Measurements from ENCODE around the gene LMBRD2.
A peak's percentile ranks its signal among the peaks of the same experiment; 100 is the strongest.
"Not testable (repeated sequence)": the region's sequence is repeated elsewhere in the genome, so short reads cannot be mapped to it uniquely, and the experiment has no call there.

LMBRD2 gene

GRCh38 chr5:36151434-36152323 is at the start of gene LMBRD2, which contains the start of gene SKP2:
Gene LMBRD2, minus strand, starts transcription at chr5:36151887. Its CDS starts 8,538 bp downstream, at chr5:36143349.
Gene SKP2, plus strand, starts transcription at chr5:36152111. Its CDS starts 152 bp downstream, at chr5:36152263.
- Histone ChIP-seq H3K79me2 (ENCODE audit: insufficient read depth, low read depth) (peaks cover 74% of the 10 kb centered on the region), H4K20me1 (ENCODE audit: insufficient read depth) (no peaks in the 10 kb centered on the region), H2AFZ (ENCODE audit: low read depth) (peak within 1 kb of the TSS; percentile 65), H3K4me3 (IDR thresholded peaks at IDR 0.05; ENCODE audit: insufficient read depth, low read depth, low read length) (peak within 1 kb of the TSS; percentile 26), H3K27ac (peak within 1 kb of the TSS; percentile 38; the same call in 1 of the 2 replicates), H3K4me1 (ENCODE audit: low read depth, poor library complexity, severe bottlenecking) (peaks cover 61% of the 10 kb centered on the region), H3K36me3 (ENCODE audit: insufficient read depth) (peaks cover 4% of the 10 kb centered on the region; the same call in 1 of the 2 replicates), H3K4me2 (peak within 1 kb of the TSS; percentile 78), H3K27me3 (ENCODE audit: insufficient read depth, low read depth) (no peaks in the 10 kb centered on the region), H3K9ac (peak within 1 kb of the TSS; percentile 65)
- TF ChIP-seq, protein P1, sequence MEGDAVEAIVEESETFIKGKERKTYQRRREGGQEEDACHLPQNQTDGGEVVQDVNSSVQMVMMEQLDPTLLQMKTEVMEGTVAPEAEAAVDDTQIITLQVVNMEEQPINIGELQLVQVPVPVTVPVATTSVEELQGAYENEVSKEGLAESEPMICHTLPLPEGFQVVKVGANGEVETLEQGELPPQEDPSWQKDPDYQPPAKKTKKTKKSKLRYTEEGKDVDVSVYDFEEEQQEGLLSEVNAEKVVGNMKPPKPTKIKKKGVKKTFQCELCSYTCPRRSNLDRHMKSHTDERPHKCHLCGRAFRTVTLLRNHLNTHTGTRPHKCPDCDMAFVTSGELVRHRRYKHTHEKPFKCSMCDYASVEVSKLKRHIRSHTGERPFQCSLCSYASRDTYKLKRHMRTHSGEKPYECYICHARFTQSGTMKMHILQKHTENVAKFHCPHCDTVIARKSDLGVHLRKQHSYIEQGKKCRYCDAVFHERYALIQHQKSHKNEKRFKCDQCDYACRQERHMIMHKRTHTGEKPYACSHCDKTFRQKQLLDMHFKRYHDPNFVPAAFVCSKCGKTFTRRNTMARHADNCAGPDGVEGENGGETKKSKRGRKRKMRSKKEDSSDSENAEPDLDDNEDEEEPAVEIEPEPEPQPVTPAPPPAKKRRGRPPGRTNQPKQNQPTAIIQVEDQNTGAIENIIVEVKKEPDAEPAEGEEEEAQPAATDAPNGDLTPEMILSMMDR (conservative IDR thresholded peaks at IDR 0.05; ENCODE audit: low read depth, low read length), result no peak

GRCh38 chr5:36200513-36200912 is 48.8 kb upstream of the LMBRD2 start:
- Histone ChIP-seq H3K4me2 (no peak overlapping the region), H3K79me2 (ENCODE audit: insufficient read depth, low read depth) (no peaks in the 10 kb centered on the region), H3K9ac (no peak overlapping the region), H3K27me3 (ENCODE audit: insufficient read depth, low read depth) (no peaks in the 10 kb centered on the region), H4K20me1 (ENCODE audit: insufficient read depth) (no peaks in the 10 kb centered on the region), H2AFZ (ENCODE audit: low read depth) (no peak overlapping the region), H3K36me3 (ENCODE audit: insufficient read depth) (no peaks in the 10 kb centered on the region), H3K4me3 (IDR thresholded peaks at IDR 0.05; ENCODE audit: insufficient read depth, low read depth, low read length) (no peak overlapping the region), H3K27ac (no peak overlapping the region), H3K4me1 (ENCODE audit: low read depth, poor library complexity, severe bottlenecking) (no peaks in the 10 kb centered on the region)
- TF ChIP-seq, protein P1 (conservative IDR thresholded peaks at IDR 0.05; ENCODE audit: low read depth, low read length), result no peak

GRCh38 chr5:36199620-36200019 is 47.9 kb upstream of the LMBRD2 start:
- no peaks in the 10 kb centered on the region for H3K27me3 ChIP-seq (ENCODE audit: insufficient read depth, low read depth)
- H3K4me3 ChIP-seq (IDR thresholded peaks at IDR 0.05; ENCODE audit: insufficient read depth, low read depth, low read length), result no peak overlapping the region
- no peak overlapping the region for H3K27ac ChIP-seq
- H3K4me2 ChIP-seq, result no peak overlapping the region
- H3K4me1 ChIP-seq (ENCODE audit: low read depth, poor library complexity, severe bottlenecking), result no peaks in the 10 kb centered on the region
- TF ChIP-seq, protein P1 (conservative IDR thresholded peaks at IDR 0.05; ENCODE audit: low read depth, low read length), result no peak
- no peak overlapping the region for H2AFZ ChIP-seq (ENCODE audit: low read depth)
- no peak overlapping the region for H3K9ac ChIP-seq
- H3K36me3 ChIP-seq (ENCODE audit: insufficient read depth), result no peaks in the 10 kb centered on the region
- no peaks in the 10 kb centered on the region for H3K79me2 ChIP-seq (ENCODE audit: insufficient read depth, low read depth)
- no peaks in the 10 kb centered on the region for H4K20me1 ChIP-seq (ENCODE audit: insufficient read depth)

DNA sequence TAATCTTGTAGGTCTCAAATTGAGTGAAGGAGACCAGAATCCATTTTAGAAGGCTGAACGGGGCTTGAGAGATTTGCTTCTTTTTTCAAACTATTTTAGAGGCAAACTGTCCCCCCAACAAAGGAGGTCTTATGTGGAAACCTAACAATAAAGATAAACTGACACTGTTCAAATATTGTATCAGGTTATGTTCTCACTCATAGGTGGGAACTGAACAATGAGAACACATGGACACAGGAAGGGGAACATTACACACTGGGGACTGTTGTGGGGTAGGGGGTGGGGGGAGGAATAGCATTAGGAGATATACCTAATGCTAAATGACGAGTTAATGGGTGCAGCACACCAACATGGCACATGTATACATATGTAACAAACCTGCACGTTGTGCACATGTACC is 47.1 kb upstream of the LMBRD2 start:
- not testable (repeated sequence) for H3K36me3 ChIP-seq (ENCODE audit: insufficient read depth); H3K27me3 ChIP-seq (ENCODE audit: insufficient read depth, low read depth)

GRCh38 chr5:36198281-36198680 is 46.6 kb upstream of the LMBRD2 start:
- Histone ChIP-seq H3K9ac (no peak overlapping the region), H3K79me2 (ENCODE audit: insufficient read depth, low read depth) (no peaks in the 10 kb centered on the region), H3K4me2 (no peak overlapping the region), H3K4me3 (IDR thresholded peaks at IDR 0.05; ENCODE audit: insufficient read depth, low read depth, low read length) (no peak overlapping the region), H3K27me3 (ENCODE audit: insufficient read depth, low read depth) (no peaks in the 10 kb centered on the region), H3K36me3 (ENCODE audit: insufficient read depth) (no peaks in the 10 kb centered on the region; the same call in 1 of the 2 replicates), H3K27ac (no peak overlapping the region), H3K4me1 (ENCODE audit: low read depth, poor library complexity, severe bottlenecking) (no peaks in the 10 kb centered on the region), H2AFZ (ENCODE audit: low read depth) (no peak overlapping the region), H4K20me1 (ENCODE audit: insufficient read depth) (no peaks in the 10 kb centered on the region)
- TF ChIP-seq, protein P1 (conservative IDR thresholded peaks at IDR 0.05; ENCODE audit: low read depth, low read length), result no peak

More for the DNA sequence above, 47.1 kb upstream of the LMBRD2 start:
- not testable (repeated sequence) for H3K4me1 ChIP-seq (ENCODE audit: low read depth, poor library complexity, severe bottlenecking); H3K79me2 ChIP-seq (ENCODE audit: insufficient read depth, low read depth); H2AFZ ChIP-seq (ENCODE audit: low read depth); H3K9ac ChIP-seq; H3K4me3 ChIP-seq (IDR thresholded peaks at IDR 0.05; ENCODE audit: insufficient read depth, low read depth, low read length); H3K27ac ChIP-seq; H3K4me2 ChIP-seq; H4K20me1 ChIP-seq (ENCODE audit: insufficient read depth)
